Upper lobe of left lung (tissue), 4 donors: Measurements from ENCODE around the gene EXOC6B.

Experiments
- POLR2A ChIP-seq, 4 donors: fragments of 450-650 bp; IDR thresholded peaks; one replicate each; pipeline ENCODE4 v1.5.1; 2016 to 2017; ENCODE audit warnings: antibody characterized with exemption in 4 of 4, mild to moderate bottlenecking in 2 of 4
- TF ChIP-seq, protein P1 (sequence below), 6 experiments: fragments of 450-650 bp in 4 of 6; fragments of 200-600 bp in 2 of 6; sonication (generic) in 2 of 6; IDR thresholded peaks; one replicate each; pipeline ENCODE4 v1.5.1; 2016 to 2019; ENCODE audit warnings: antibody characterized with exemption in 6 of 6

DNA sequence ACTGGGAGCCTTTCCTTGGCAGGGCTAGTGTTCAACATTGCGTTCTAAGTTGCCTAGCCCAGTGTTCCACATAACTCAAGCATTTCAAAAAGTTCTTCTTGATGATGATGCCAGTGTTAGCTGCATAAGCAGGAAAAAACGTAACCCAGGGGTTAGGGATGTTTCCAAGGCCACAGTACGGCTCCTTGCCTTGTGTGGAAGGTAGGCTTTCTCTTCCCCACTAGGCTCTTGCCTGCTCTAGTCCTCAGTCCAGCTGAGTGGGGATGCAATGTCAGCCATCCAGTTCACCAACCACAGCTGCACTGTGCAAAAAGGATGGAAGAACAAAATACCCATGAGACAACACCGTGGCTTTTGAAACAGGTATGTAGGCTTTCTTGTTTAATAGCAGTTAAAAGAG is 650.2 kb downstream of the EXOC6B start:
- TF ChIP-seq, protein P1, sequence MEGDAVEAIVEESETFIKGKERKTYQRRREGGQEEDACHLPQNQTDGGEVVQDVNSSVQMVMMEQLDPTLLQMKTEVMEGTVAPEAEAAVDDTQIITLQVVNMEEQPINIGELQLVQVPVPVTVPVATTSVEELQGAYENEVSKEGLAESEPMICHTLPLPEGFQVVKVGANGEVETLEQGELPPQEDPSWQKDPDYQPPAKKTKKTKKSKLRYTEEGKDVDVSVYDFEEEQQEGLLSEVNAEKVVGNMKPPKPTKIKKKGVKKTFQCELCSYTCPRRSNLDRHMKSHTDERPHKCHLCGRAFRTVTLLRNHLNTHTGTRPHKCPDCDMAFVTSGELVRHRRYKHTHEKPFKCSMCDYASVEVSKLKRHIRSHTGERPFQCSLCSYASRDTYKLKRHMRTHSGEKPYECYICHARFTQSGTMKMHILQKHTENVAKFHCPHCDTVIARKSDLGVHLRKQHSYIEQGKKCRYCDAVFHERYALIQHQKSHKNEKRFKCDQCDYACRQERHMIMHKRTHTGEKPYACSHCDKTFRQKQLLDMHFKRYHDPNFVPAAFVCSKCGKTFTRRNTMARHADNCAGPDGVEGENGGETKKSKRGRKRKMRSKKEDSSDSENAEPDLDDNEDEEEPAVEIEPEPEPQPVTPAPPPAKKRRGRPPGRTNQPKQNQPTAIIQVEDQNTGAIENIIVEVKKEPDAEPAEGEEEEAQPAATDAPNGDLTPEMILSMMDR (IDR thresholded peaks at IDR 0.05), result no peak
- no peak for TF ChIP-seq POLR2A (IDR thresholded peaks at IDR 0.05)
